GM12873 (cell line): ENCODE measurements around the gene VWA3B.

Experiments used
- CTCF ChIP-seq: IDR thresholded peaks from 2 replicates; pipeline ENCODE4 v1.5.1; 2012; ENCODE audit warnings: low read depth, mild to moderate bottlenecking, moderate library complexity, low read length, control low read depth; ENCODE audit not compliant: insufficient read depth; ENCODE audit errors: missing control alignments

Gene VWA3B

GRCh38 chr2:98167916-98168315 lies 80.9 kb downstream of the VWA3B start:
- TF ChIP-seq CTCF = no peak

DNA sequence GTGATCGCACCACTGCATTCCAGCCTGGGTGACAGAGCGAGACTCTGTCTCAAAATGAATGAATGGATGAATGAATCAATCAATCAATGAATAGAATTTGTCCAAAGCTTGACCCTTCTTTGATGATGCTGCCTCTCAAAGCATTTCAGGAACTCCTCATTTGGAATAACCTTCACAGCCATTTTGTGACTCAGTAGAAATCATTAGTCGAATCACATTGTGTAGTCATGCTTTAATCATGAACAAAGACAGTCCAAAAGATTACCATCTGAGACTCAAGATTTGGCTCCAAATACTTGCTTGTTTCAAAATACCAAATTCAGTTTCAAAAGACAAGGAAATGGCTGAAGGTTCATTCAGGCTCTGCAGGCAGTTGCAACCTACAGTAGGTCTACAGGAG lies 83.1 kb downstream of the VWA3B start:
- TF ChIP-seq CTCF = no peak

- no peak for TF ChIP-seq CTCF
Observed at GRCh38 chr2:98172150-98172765, 85.3 kb downstream of the VWA3B start.

- no peak for TF ChIP-seq CTCF
Observed at GRCh38 chr2:98172951-98173350, 86.0 kb downstream of the VWA3B start.

GRCh38 chr2:98175811-98176210 lies 88.8 kb downstream of the VWA3B start:
- TF ChIP-seq CTCF = peak; percentile 30

- TF ChIP-seq CTCF = no peak
Observed at GRCh38 chr2:98177286-98177685, 90.3 kb downstream of the VWA3B start.

- TF ChIP-seq CTCF = no peak
Observed at GRCh38 chr2:98177986-98178385, 91.0 kb downstream of the VWA3B start.
